Liver (tissue), 9 donors: Measurements from ENCODE around the gene MMP19. TPM values are rescaled to one million over a fixed set of nuclear protein-coding genes. Genes with fewer than 3 reads are reported as not detected.

ENCODE experiments used
- DNase-seq: peaks from one replicate; pipeline ENCODE4 v3.0.0-alpha.2; 2017; ENCODE audit warnings: low spot score
- H3K27ac ChIP-seq, 2 donors: one replicate each; pipeline ENCODE4 v1.7.0; 2013; ENCODE audit warnings: inconsistent platforms in 2 of 2, low read length in 2 of 2, control low read depth in 1 of 2, low read depth in 1 of 2, mild to moderate bottlenecking in 1 of 2
- H3K27me3 ChIP-seq, 4 donors: one replicate each; pipeline versions ENCODE4 v1.6.1 to v1.7.0; 2013; ENCODE audit warnings: low read length in 3 of 4, inconsistent platforms in 1 of 4, mild to moderate bottlenecking in 1 of 4, moderate library complexity in 1 of 4; ENCODE audit not compliant: control insufficient read depth in 4 of 4, insufficient read depth in 4 of 4
- H3K36me3 ChIP-seq, 4 donors: one replicate each; pipeline versions ENCODE4 v1.6.1 to v1.7.0; 2013; ENCODE audit warnings: low read length in 3 of 4, mild to moderate bottlenecking in 3 of 4, low read depth in 1 of 4, moderate library complexity in 1 of 4; ENCODE audit not compliant: control insufficient read depth in 4 of 4, insufficient read depth in 3 of 4
- H3K4me1 ChIP-seq, 4 donors: one replicate each; pipeline versions ENCODE4 v1.6.1 to v1.7.0; 2013; ENCODE audit warnings: low read length in 3 of 4, mild to moderate bottlenecking in 3 of 4, moderate library complexity in 1 of 4; ENCODE audit not compliant: control insufficient read depth in 4 of 4, insufficient read depth in 4 of 4
- H3K4me3 ChIP-seq, 3 donors: one replicate each; pipeline versions ENCODE4 v1.6.1 to v1.7.0; 2013; ENCODE audit warnings: low read length in 3 of 3, control low read depth in 1 of 3, low read depth in 1 of 3, mild to moderate bottlenecking in 1 of 3
- H3K9ac ChIP-seq, 2 donors: one replicate each; pipeline ENCODE4 v1.7.0; 2013; ENCODE audit warnings: low read length in 2 of 2, mild to moderate bottlenecking in 2 of 2, moderate library complexity in 2 of 2, control low read depth in 1 of 2, low read depth in 1 of 2
- H3K9me3 ChIP-seq, 4 donors: one replicate each; pipeline versions ENCODE4 v1.6.1 to v1.7.0; 2013; ENCODE audit warnings: low read length in 3 of 4; ENCODE audit not compliant: control insufficient read depth in 4 of 4
- ATF3 ChIP-seq: IDR thresholded peaks from 2 replicates; pipeline ENCODE4 v1.6.1; 2016; ENCODE audit warnings: antibody characterized with exemption
- CTCF ChIP-seq: fragments of 150-350 bp; IDR thresholded peaks from 2 replicates; pipeline ENCODE4 v1.5.1; 2017; ENCODE audit warnings: improper control_type of control experiment, low read depth, low read length; ENCODE audit not compliant: missing input control
- EGR1 ChIP-seq, 2 donors: IDR thresholded peaks; 2 replicates each; pipeline ENCODE4 v1.6.1; 2016 to 2018; ENCODE audit warnings: antibody characterized with exemption in 2 of 2, low read depth in 2 of 2
- FOXA1 ChIP-seq: IDR thresholded peaks from 2 replicates; pipeline ENCODE4 v1.6.1; 2016; ENCODE audit warnings: antibody characterized with exemption
- FOXA2 ChIP-seq: IDR thresholded peaks from 2 replicates; pipeline ENCODE4 v1.6.1; 2016; ENCODE audit warnings: antibody characterized with exemption
- GABPA ChIP-seq, 2 donors: IDR thresholded peaks in 1 of 2; conservative IDR thresholded peaks in 1 of 2; 2 replicates each; pipeline ENCODE4 v1.6.1; 2016; ENCODE audit warnings: antibody characterized with exemption in 2 of 2, mild to moderate bottlenecking in 1 of 2, moderate library complexity in 1 of 2
- HNF4A ChIP-seq, 2 donors: conservative IDR thresholded peaks; 2 replicates each; pipeline ENCODE4 v1.6.1; 2016; ENCODE audit warnings: antibody characterized with exemption in 2 of 2, mild to moderate bottlenecking in 2 of 2
- HNF4G ChIP-seq: IDR thresholded peaks from 2 replicates; pipeline ENCODE4 v1.6.1; 2016; ENCODE audit warnings: antibody characterized with exemption
- JUND ChIP-seq, 2 donors: IDR thresholded peaks; 2 replicates each; pipeline ENCODE4 v1.6.1; 2016; ENCODE audit warnings: antibody characterized with exemption in 2 of 2
- MAX ChIP-seq: IDR thresholded peaks from 2 replicates; pipeline ENCODE4 v1.6.1; 2016; ENCODE audit warnings: antibody characterized with exemption
- NR2F2 ChIP-seq: IDR thresholded peaks from 2 replicates; pipeline ENCODE4 v1.6.1; 2016; ENCODE audit warnings: antibody characterized with exemption
- RAD21 ChIP-seq, 2 donors: IDR thresholded peaks; 2 replicates each; pipeline ENCODE4 v1.6.1; 2016; ENCODE audit warnings: antibody characterized with exemption in 2 of 2, mild to moderate bottlenecking in 2 of 2
- REST ChIP-seq: IDR thresholded peaks from 2 replicates; pipeline ENCODE4 v1.6.1; 2016; ENCODE audit warnings: antibody characterized with exemption, mild to moderate bottlenecking
- RXRA ChIP-seq, 2 donors: IDR thresholded peaks; 2 replicates each; pipeline ENCODE4 v1.6.1; 2017 to 2018; ENCODE audit warnings: antibody characterized with exemption in 2 of 2, mild to moderate bottlenecking in 1 of 2
- SP1 ChIP-seq: IDR thresholded peaks from 2 replicates; pipeline ENCODE4 v1.6.1; 2018; ENCODE audit warnings: antibody characterized with exemption, mild to moderate bottlenecking
- TAF1 ChIP-seq: conservative IDR thresholded peaks from 2 replicates; pipeline ENCODE4 v1.6.1; 2016; ENCODE audit warnings: antibody characterized with exemption, mild to moderate bottlenecking
- YY1 ChIP-seq: IDR thresholded peaks from 2 replicates; pipeline ENCODE4 v1.6.1; 2016; ENCODE audit warnings: antibody characterized with exemption, mild to moderate bottlenecking
- ZBTB33 ChIP-seq: IDR thresholded peaks from 2 replicates; pipeline ENCODE4 v1.6.1; 2016; ENCODE audit warnings: antibody characterized with exemption
- WGBS: extraction: QIAGEN DNeasy Blood & Tissue Kit; methylation state at CpG from one replicate; pipeline ENCODE4 v1.1.7; 2013; 5-methylcytosine and 5-hydroxymethylcytosine counted together
- polyA plus RNA-seq, 2 donors: library from polyadenylated mRNA; stranded (reverse) in 1 of 2; unstranded in 1 of 2; fragments of 200-250 nt in 1 of 2; fragments of >200 nt in 1 of 2; fragmentation: Nextera tagmentation in 1 of 2; extraction: Ambion mirVana in 1 of 2; gene quantifications; one replicate each; pipeline versions ENCODE4 v1.2.1 to v1.2.3, GENCODE V29; 2013 to 2015
- total RNA-seq, 2 donors: library from RNA; depleted of rRNA; stranded (reverse); fragments of >200 nt; gene quantifications; one replicate each; pipeline ENCODE4 v1.2.3, GENCODE V29; 2014
- donor health status: healthy.
- donor health status: healthy.
- donor health status: healthy.
- donor health status: healthy.
- donor health status: healthy.

MMP19 gene
- total and polyA plus RNA-seq, 4 donors: 1.1 to 2.4 (median 1.4) TPM

GRCh38 chr12:55818886-55819285, 23.9 kb downstream of the MMP19 start:
- WGBS: 87% methylated on average over 6 of the region's 6 CpGs
- H3K27ac ChIP-seq: no peak overlapping the region
- no peak overlapping the region for H3K4me3 ChIP-seq
- no peak for DNase-seq
- H3K4me1 ChIP-seq: peaks cover 1 to 38% (median 30%) of the 10 kb centered on the region in 4 donors
- H3K9me3 ChIP-seq: no peaks in the 10 kb centered on the region
- peaks cover 4 to 31% (median 20%) of the 10 kb centered on the region in 4 donors for H3K36me3 ChIP-seq
- TF ChIP-seq HNF4A (conservative IDR thresholded peaks at IDR 0.05) (no peak), ATF3 (no peak), TAF1 (no peak), REST (no peak), EGR1 (IDR thresholded peaks at IDR 0.05; ENCODE audit: low read depth in 2 of 2) (no peak), MAX (no peak), RAD21 (IDR thresholded peaks at IDR 0.05) (no peak), GABPA (IDR thresholded peaks at IDR 0.05 in 1 of 2, conservative IDR thresholded peaks at IDR 0.05 in 1 of 2) (no peak), YY1 (no peak), FOXA2 (no peak), JUND (IDR thresholded peaks at IDR 0.05) (no peak), HNF4G (no peak), FOXA1 (no peak), CTCF (no peak), NR2F2 (no peak), ZBTB33 (no peak), SP1 (no peak), RXRA (IDR thresholded peaks at IDR 0.05) (no peak)
- H3K9ac ChIP-seq: peak overlapping the region in 1 of 2 donors; percentile 51
- no peaks in the 10 kb centered on the region for H3K27me3 ChIP-seq
